ENCODE measurements around the gene FAM221A. TPM values are rescaled to one million over a fixed set of nuclear protein-coding genes. Genes with fewer than 3 reads are reported as not detected.
A peak's percentile ranks its signal among the peaks of the same experiment; 100 is the strongest.

Gene FAM221A
- total RNA-seq, 3 donors from 2014 or later, result 12.2 to 18.1 (median 13.1) TPM

GRCh38 chr7:23700046-23700445, 20.0 kb downstream of the FAM221A start:
- Histone ChIP-seq H3K4me3 (no peak overlapping the region), H3K27me3 (no peaks in the 10 kb centered on the region), H3K4me1 (no peaks in the 10 kb centered on the region), H3K27ac (no peak overlapping the region), H3K36me3 (no peaks in the 10 kb centered on the region), H3K9me3 (peaks cover 0 to under 1% of the 10 kb centered on the region in 2 donors)
- no peak for TF ChIP-seq CTCF (IDR thresholded peaks at IDR 0.05)
- no peak for TF ChIP-seq POLR2AphosphoS5 (IDR thresholded peaks at IDR 0.05)
- DNase-seq (ENCODE audit: low spot score in 2 of 2), result no peak
- intact Hi-C loops (cut with DNase I; ENCODE audit: low total_unique reads), result no loop called here

- Histone ChIP-seq H3K4me1 (no peaks in the 10 kb centered on the region), H3K27ac (no peak overlapping the region), H3K4me3 (no peak overlapping the region), H3K27me3 (no peaks in the 10 kb centered on the region), H3K9me3 (peaks cover 0 to 13% of the 10 kb centered on the region in 2 donors), H3K36me3 (no peaks in the 10 kb centered on the region)
- intact Hi-C loops (cut with DNase I; ENCODE audit: low total_unique reads), result no loop called here
- TF ChIP-seq POLR2AphosphoS5 (IDR thresholded peaks at IDR 0.05) (no peak), CTCF (IDR thresholded peaks at IDR 0.05) (no peak), POLR2A (IDR thresholded peaks at IDR 0.05) (no peak)
- no peak for DNase-seq (ENCODE audit: low spot score in 2 of 2)
Observed at GRCh38 chr7:23709081-23709750, 29.2 kb downstream of the FAM221A start.

GRCh38 chr7:23710000-23710399, 30.0 kb downstream of the FAM221A start, which contains the start of gene STK31:
TSS of gene STK31 (plus strand) at chr7:23710219. CDS start at chr7:23710286, 67 bp downstream.
- H3K9me3 ChIP-seq, result peaks cover 0 to 13% of the 10 kb centered on the region in 2 donors
- no peaks in the 10 kb centered on the region for H3K4me1 ChIP-seq
- no peak within 1 kb of the TSS for H3K27ac ChIP-seq
- no peak within 1 kb of the TSS for H3K4me3 ChIP-seq
- no peak for TF ChIP-seq POLR2A (IDR thresholded peaks at IDR 0.05)
- no peak for TF ChIP-seq POLR2AphosphoS5 (IDR thresholded peaks at IDR 0.05)
- TF ChIP-seq CTCF (IDR thresholded peaks at IDR 0.05), result no peak
- no peak for DNase-seq (ENCODE audit: low spot score in 2 of 2)
- H3K36me3 ChIP-seq, result no peaks in the 10 kb centered on the region
- intact Hi-C loops (cut with DNase I; ENCODE audit: low total_unique reads), result loop anchor here (10.0 kb wide), 1 partner anchor 125 kb away; no protein-coding TSS in a partner anchor
- no peaks in the 10 kb centered on the region for H3K27me3 ChIP-seq

- intact Hi-C loops (cut with DNase I; ENCODE audit: low total_unique reads), result loop anchor here (10.0 kb wide), 1 partner anchor 128 kb away; no protein-coding TSS in a partner anchor
- Histone ChIP-seq H3K4me3 (no peak overlapping the region), H3K27ac (no peak overlapping the region), H3K36me3 (no peaks in the 10 kb centered on the region), H3K4me1 (no peaks in the 10 kb centered on the region), H3K27me3 (no peaks in the 10 kb centered on the region), H3K9me3 (no peaks in the 10 kb centered on the region)
- no peak for DNase-seq (ENCODE audit: low spot score in 2 of 2)
- TF ChIP-seq CTCF (IDR thresholded peaks at IDR 0.05) (peak in 2 of 3 donors; percentile 55 to 65), POLR2AphosphoS5 (IDR thresholded peaks at IDR 0.05) (no peak)
Observed at GRCh38 chr7:23712368-23713284, 32.6 kb downstream of the FAM221A start.
